NCI-H1417 (cell line): ENCODE results near the gene SPRED1.

Experiments used
- DNase-seq, 3 experiments: peaks; one replicate each; lab custom pipeline; 2025; lab: John Stamatoyannopoulos, UW

SPRED1 gene

GRCh38 chr15:38281031-38281430, 28.4 kb downstream of the SPRED1 start:
- DNase-seq, result no peak

- no peak for DNase-seq
Measured at GRCh38 chr15:38283010-38283409, 30.4 kb downstream of the SPRED1 start.

- no peak for DNase-seq
Measured at GRCh38 chr15:38285456-38285855, 32.8 kb downstream of the SPRED1 start.

- DNase-seq, result no peak
Measured at GRCh38 chr15:38294126-38294525, 41.5 kb downstream of the SPRED1 start.

GRCh38 chr15:38297623-38298388, 45.2 kb downstream of the SPRED1 start:
- no peak for DNase-seq

GRCh38 chr15:38299216-38299615, 46.6 kb downstream of the SPRED1 start:
- DNase-seq, result no peak

- DNase-seq, result no peak
Measured at GRCh38 chr15:38300395-38300794, 47.8 kb downstream of the SPRED1 start.

GRCh38 chr15:38304481-38304880, 51.8 kb downstream of the SPRED1 start:
- no peak for DNase-seq

GRCh38 chr15:38307251-38307650, 54.6 kb downstream of the SPRED1 start:
- no peak for DNase-seq

GRCh38 chr15:38307861-38308641, 55.4 kb downstream of the SPRED1 start:
- DNase-seq, result no peak

- no peak for DNase-seq
Measured at GRCh38 chr15:38308797-38309196, 56.2 kb downstream of the SPRED1 start.

- DNase-seq, result no peak
Measured at GRCh38 chr15:38312190-38312589, 59.6 kb downstream of the SPRED1 start.

- no peak for DNase-seq
Measured at GRCh38 chr15:38316311-38316710, 63.7 kb downstream of the SPRED1 start.

- DNase-seq, result no peak
Measured at GRCh38 chr15:38320181-38320580, 67.5 kb downstream of the SPRED1 start.

- no peak for DNase-seq
Measured at GRCh38 chr15:38320866-38321265, 68.2 kb downstream of the SPRED1 start.

- DNase-seq, result no peak
Measured at GRCh38 chr15:38323895-38324294, 71.3 kb downstream of the SPRED1 start.

- no peak for DNase-seq
Measured at GRCh38 chr15:38324939-38325647, 72.5 kb downstream of the SPRED1 start.

- no peak for DNase-seq
Measured at GRCh38 chr15:38325648-38325990, 73.0 kb downstream of the SPRED1 start.

- DNase-seq, result no peak
Measured at GRCh38 chr15:38332711-38333110, 80.1 kb downstream of the SPRED1 start.

- no peak for DNase-seq
Measured at GRCh38 chr15:38335116-38335515, 82.5 kb downstream of the SPRED1 start.

GRCh38 chr15:38344351-38344750, 91.7 kb downstream of the SPRED1 start:
- DNase-seq, result no peak

- DNase-seq, result no peak
Measured at GRCh38 chr15:38349251-38349650, 96.6 kb downstream of the SPRED1 start.

- DNase-seq, result no peak
Measured at GRCh38 chr15:38351466-38351865, 98.8 kb downstream of the SPRED1 start.
